Measurements from ENCODE around the gene HDAC2.
"Not testable (repeated sequence)": the region's sequence is repeated elsewhere in the genome, so short reads cannot be mapped to it uniquely, and the experiment has no call there.

Gene HDAC2

DNA sequence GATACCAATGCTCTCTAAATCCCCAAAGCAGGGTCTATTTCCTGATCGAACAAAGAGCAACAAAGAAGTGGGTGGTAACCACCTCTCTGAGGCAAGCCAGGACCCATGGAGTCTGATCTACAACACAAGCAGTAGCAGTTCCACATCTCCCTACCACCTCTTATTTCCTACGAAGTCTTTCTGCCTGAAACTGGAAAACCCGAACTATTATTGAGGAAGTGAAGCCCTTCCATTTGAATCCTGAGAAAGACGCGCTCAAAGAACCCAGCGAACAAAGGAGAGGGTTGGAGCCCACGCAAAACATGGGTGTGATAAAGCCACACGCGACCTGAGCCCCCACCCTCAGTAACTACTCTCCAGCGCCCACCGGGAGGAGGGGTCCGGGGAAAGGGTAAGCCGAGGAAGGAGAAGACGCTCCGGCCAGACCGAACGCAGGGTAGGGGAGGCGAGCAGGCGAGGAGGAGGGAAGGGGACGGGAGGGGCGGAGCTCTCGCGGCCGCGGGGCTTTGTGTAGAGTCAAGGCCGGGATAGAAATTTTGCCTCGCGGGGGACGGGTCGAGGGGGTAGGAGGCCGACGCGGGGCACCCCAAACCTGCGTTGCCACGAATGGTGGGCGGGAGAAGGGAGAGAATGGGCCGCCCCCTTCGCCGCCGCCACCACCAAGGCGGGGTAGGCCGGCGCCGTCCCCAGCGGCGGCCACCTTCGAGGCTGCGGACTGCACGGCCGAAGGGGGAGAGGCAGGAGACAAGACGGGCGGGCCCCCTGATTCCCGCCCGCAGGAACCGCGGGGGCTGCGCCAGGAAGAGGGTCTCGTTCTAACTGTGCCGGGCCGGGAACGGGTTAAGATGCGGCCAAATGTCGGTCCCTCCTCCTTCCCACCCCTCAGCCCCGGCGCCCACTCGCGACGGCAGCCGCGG lies 802 bp downstream of the HDAC2 start:
- no peak for DNase-seq

- no peak for DNase-seq
Measured at GRCh38 chr6:113968472-113968871, 2.5 kb downstream of the HDAC2 start.

DNA sequence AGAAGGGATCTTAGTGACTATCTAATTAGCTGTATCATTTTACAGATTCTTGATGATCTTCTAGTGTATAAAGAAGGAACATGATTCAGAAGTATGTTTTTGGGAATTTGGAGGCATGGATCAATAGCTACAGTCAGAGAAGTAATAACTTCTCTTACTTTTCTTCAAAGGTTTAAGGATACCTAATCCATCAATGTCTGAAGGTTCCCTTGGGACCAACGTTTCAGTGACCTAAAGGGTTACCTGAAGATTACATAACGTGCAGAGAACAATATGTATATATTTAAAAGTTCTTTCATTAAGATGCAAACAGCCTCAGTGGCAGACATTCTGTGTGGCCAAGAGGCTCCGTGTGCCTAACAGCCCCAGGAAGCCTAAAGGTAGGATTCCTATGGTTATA lies 3.2 kb downstream of the HDAC2 start:
- DNase-seq, result no peak

DNA sequence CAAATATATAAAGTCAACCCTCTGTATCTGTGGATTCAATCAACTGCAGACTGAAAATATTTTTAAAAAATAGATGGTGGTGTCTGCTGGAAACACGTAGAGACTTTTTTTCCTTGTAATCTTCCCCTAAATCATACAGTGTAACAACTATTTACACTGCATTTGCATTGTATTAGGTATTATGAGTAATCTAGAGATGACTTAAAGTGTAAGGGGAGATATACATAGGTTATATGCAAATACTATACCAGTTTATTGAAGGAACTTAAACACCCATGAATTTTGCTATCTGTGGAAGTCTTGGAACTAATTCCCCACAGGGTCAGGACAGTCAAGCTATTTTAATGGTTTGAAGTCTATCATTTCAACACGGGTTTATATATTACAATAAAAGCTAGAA lies 10.2 kb downstream of the HDAC2 start:
- DNase-seq, result no peak

DNA sequence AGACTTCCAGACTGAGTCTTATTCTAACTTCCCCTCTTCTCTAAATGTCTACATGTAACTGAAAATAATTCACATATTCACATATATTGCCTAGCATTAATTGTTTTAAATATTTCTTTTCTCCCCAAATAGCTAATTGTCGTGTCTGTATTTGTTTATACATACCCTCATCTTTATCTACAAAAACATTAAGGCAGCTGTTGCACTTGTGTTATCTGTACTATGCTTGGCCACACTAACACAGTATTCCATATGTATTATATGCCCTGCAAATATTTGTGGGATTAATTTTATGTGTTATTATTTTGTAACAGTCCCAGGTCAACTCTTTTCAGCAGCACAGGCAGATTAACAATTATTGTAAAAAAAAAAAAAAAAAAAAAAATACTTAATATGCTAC lies 11.7 kb downstream of the HDAC2 start:
- no peak for DNase-seq

DNA sequence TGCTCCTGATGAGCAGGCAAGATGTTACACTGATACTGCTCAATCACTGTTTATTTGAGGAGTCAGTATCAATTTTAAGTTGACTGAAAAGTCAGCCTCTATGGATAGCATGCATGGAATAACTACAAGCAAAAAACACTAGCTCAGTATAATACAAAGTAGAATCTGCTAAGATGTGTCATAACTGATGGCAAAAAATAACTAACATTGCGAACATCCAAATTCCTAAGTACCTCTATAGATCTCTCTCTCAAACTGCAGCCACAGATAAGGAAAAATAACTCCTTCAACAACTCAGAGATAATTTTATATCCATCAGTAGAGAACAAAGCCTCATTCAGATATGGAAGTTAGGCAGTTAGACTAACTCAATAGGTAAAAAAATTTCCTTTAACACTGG lies 16.3 kb downstream of the HDAC2 start:
- DNase-seq, result no peak

GRCh38 chr6:113953346-113953745 lies 17.6 kb downstream of the HDAC2 start:
- no peak for DNase-seq

- DNase-seq, result no peak
Measured at GRCh38 chr6:113949499-113949898, 21.4 kb downstream of the HDAC2 start.

DNA sequence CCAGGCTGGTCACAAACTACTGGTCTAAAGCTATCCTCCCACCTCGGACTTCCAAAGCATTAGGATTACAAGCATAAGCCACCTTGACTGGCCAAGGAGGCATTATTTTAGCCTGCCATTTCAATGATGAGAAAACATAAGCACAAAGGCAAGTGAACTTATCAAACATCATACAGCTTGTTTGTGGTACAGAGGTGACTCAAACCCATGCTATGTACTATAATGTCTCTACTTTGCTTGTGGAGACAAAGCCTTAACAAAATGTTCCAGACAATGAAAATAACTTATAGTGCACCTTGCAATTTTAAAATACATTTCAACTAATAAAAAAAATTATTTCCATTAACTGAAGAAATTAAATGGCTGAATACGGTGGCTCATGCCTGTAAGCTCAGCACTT lies 26.2 kb downstream of the HDAC2 start:
- no peak for DNase-seq

DNA sequence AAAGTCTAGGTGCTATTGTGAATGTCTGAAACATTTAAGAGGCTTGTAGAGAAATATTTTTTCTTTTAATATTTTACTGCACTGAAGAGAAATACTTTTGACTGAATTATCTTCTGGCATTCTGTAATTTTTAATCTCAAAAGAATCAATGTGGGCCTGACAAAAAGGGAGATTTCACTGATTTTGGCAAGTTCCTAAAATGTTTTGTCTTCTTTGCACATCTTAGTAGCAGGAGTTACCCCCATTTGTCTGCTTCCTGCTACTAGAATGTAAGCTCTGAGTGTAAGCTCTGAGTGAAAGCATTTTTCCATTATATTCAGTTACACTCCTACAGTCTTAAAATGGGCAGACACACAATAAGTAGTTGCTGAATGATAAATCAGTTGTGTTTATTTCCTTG lies 31.1 kb downstream of the HDAC2 start:
- no peak for DNase-seq

DNA sequence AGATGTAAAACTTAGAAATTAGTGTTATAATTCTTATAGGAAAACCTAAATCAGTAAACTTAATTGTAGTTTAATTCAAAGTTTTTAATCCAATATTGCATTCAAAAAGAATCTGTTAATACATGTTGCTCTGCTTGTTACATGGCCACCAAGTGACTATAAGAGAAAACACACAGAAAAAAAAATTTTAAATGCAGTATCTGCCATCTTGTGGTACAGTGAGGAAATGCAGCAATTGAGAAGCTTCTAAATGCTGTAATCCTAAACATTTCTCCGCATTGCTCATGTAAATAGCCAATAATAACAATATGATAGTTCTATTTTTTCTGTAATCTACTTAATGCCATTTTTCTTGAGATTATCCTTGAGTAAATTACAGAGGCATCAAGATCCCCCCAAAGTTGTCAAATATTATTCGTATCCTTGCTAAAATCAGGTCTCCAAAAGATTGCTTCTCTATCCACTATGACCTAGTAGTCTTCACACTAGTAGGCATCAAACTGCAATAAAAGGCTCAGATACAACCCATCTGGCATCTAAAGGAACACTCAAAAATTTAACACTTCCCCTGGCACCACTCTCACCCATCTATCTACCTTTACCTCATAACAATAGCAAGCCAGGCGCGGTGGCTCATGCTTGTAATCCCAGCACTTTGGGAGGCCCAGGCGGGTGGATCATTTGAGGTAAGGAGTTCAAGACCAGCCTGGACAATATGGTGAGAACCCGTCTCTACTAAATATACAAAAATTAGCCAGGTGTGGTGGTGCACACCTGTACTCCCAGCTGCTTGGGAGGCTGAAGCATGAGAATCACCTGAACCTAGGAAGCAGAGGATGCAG lies 34.6 kb downstream of the HDAC2 start:
- DNase-seq, result peak; percentile 24

DNA sequence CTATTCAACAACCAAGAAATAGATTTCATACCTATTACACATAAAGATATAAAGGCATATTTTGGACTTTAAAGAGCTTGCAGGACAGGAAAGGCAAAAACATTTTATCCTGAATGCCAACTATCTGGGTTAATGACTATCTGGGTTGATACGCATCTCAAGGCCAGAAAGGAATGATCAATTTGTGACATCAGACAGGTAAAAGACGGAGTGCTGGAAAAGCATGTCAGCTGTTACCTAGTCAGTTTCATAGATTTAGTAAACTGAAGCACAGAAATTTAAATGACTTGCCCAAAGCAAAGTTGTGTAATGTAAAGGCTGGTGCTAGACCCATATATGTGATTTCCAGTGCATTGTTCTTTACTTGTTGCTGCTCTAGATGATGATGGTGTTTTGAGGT lies 36.8 kb downstream of the HDAC2 start:
- DNase-seq, result no peak

DNA sequence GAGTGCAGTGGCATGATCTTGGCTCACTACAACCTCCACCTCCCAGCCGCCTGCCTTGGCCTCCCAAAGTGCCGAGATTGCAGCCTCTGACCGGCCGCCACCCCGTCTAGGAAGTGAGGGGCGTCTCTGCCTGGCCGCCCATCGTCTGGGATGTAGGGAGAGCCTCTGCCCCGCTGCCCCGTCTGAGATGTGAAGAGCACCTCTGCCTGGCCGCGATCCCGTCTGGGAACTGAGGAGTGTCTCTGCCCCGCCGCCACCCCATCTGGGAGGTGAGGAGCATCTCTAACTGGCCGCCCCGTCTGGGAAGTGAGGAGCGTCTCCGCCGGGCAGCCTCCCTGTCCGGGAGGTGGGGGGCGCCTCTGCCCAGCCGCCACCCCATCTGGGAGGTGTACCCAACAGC lies 39.0 kb downstream of the HDAC2 start:
- DNase-seq, result not testable (repeated sequence)

DNA sequence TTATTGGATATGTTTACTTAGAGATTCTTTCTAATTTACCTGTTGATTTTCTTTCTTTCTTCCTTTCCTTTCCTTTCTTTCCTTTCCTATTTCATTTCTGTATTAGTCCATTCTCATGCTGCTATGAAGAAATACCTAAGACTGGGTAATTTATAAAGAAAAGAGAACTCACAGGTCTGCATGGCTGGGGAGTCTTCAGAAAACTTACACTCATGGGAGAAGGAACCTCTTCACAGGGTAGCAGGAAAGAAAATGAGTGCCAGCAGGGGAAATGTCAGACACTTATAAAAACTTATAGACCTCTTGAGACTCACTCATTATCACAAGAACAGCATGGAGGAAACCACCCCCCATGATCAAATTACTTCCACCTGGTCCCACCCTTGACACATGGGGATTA lies 40.8 kb downstream of the HDAC2 start:
- DNase-seq, result no peak

DNA sequence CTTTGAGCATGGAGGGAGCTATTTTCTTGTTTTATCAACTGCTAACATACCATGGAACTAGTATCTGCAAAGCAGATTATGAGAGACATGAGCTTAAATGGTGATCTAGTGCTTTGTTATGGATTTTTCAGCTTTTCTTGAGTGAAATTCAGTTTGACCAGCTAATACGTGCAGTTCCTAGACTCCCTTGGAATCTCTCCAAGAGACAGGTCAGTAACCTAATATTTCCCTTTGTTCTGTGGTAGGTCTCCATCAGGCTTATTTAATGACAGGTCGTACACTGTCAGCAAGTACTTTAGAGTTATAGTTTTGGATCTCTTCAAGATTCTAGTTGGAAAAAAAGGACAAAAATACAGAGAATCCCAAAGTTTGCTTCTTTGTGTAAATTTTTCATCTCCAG lies 43.9 kb downstream of the HDAC2 start:
- DNase-seq, result no peak

DNA sequence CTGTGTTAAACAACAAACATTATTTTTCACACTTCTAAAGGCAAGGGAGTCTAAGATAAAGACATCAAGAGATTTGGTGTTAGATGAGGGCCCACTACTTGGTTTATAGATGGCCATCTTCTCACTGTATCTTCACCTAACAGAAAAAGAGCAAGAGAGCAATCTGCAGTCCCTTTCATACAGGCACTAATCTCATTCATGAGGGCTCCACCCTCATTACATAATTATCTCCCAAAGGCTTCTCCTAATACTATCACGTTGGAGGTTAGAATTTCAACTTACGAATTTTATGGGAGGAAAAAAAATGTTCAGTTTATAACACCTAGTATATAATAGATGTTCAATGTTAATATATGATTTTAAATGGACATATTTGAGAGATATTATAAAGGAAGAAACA lies 45.6 kb downstream of the HDAC2 start:
- no peak for DNase-seq

- DNase-seq, result no peak
Measured at GRCh38 chr6:113924312-113924723, 46.6 kb downstream of the HDAC2 start.

- DNase-seq, result no peak
Measured at GRCh38 chr6:113923526-113923925, 47.4 kb downstream of the HDAC2 start.

DNA sequence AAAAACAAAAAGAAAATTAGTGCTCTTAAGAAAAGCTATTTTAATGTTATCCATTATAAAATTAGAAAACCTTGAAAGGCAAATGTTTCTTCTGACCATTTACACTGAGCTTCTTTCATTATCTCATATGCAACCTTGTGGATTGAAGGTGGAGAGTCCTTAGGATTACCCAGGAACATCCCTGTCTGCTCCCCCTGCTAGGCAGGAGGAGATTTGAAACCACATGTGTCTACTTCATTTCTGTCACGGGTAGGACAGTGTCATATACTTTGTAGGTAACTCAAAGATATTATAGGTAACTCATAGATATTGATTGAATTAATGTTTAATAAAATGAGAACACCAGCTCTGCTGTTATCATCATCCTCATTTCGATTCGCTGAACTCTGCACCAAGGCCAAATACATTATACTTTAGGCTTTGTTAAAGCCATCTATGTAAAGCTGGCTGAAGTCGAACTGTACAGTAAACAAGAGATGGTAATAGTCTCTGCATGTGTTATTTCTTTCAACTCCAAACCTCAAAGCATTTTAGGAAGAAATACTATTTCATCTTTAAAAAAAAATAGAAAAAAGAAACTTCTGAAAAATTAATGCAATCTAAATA lies 49.5 kb downstream of the HDAC2 start:
- no peak for DNase-seq

DNA sequence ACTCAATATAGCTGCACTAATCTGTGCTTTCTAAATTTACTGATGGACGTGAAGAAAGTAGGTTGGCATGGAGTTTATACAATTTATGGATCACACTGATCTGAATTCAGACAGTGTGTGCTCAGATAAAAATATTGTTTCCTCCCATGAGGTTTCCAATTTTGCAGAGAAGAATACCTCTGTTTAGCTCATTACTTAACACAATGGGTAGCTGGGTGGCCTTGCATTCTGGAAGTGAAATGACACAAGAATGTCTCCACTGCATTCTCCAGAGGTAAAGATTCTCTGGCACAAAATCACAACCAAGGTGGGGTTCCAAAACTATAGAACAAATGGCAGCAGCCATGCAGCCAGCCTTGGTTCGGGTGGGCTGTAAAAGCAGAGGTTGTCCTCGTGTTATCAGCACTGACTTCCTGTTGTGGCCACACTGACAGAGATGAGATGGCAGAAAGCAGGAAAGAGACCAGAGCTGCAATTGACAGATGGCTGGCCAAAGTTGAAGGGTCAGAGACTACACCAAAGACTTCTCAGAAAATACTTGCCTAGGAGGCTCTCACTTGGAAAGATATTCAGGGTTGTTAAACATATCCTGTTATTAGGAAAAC lies 50.2 kb downstream of the HDAC2 start:
- DNase-seq, result no peak

- DNase-seq, result not testable (repeated sequence)
Measured at GRCh38 chr6:113910285-113910684, 60.7 kb downstream of the HDAC2 start.

- peak; percentile 24 for DNase-seq
Measured at GRCh38 chr6:113909224-113909856, 61.6 kb downstream of the HDAC2 start.

DNA sequence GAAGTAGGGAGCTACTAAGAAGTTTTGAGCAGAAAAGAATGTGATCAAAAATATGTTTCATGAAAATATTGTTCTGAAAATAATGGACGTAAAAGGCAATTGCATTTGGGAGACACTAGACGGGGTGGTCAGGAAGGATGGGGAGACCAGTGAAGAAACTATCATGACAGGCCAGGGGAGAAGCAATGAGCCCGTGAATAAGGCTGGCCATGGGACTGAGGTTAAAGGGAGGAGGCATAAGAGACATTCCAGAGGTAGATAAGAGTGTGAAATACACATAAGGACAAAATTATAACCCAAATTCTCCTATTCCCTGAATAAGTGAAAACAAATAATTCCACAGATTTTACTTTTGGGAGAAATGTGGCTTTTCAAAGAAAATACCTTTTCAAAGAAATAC lies 62.1 kb downstream of the HDAC2 start:
- no peak for DNase-seq

Measured in NCI-H446 treated with DMSO at 0.1 percent for 48 hours (cell line).